ENCODE measurements around the gene ZNF511.

Gene ZNF511

DNA sequence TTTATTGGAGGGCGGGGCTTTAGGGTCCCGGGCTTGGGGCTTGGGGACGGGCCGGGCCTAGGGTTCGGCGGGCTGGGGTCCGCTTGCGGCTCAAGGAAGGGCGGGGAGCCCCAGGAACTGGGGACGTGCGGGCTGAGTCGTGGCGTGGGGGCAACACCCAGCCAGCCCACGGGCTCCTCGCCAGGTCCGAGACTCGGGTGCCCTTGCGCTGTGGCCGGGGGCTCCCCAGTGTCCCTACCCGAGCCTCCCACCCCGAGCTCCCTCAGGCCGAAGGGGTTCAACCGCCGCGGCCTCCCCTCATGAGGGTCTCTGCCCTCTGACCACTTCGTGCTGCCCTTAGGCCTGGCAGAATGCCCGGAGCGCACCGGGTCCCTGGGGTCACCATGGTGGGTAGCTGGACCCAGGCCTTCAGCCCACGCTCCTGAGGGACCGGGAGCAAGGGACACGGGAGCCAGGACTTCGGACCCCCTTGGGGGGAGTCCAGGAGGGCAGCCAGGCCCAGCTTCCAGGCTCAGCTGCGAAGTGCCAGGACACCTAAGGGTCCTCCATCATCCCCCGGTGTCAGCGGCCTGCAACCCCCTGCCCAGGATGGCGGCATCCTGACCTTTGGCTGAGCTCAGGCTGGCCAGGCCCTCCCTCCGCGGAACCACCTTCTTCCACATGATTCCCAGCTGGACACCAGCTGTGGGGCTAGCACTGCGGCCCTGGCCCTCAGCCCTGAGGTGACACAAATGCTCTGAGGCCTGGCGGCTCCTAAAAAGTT, 49.6 kb downstream of the ZNF511 start:
- TF ChIP-seq, protein P1, sequence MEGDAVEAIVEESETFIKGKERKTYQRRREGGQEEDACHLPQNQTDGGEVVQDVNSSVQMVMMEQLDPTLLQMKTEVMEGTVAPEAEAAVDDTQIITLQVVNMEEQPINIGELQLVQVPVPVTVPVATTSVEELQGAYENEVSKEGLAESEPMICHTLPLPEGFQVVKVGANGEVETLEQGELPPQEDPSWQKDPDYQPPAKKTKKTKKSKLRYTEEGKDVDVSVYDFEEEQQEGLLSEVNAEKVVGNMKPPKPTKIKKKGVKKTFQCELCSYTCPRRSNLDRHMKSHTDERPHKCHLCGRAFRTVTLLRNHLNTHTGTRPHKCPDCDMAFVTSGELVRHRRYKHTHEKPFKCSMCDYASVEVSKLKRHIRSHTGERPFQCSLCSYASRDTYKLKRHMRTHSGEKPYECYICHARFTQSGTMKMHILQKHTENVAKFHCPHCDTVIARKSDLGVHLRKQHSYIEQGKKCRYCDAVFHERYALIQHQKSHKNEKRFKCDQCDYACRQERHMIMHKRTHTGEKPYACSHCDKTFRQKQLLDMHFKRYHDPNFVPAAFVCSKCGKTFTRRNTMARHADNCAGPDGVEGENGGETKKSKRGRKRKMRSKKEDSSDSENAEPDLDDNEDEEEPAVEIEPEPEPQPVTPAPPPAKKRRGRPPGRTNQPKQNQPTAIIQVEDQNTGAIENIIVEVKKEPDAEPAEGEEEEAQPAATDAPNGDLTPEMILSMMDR (IDR thresholded peaks at IDR 0.05; ENCODE audit: low read depth, low read length): no peak
- no peak for TF ChIP-seq POLR2A (IDR thresholded peaks at IDR 0.05; ENCODE audit: extremely low read depth, insufficient read length)
- no peak for TF ChIP-seq MYC (IDR thresholded peaks at IDR 0.05; ENCODE audit: low read depth, low read length)
- TF ChIP-seq, protein P2, sequence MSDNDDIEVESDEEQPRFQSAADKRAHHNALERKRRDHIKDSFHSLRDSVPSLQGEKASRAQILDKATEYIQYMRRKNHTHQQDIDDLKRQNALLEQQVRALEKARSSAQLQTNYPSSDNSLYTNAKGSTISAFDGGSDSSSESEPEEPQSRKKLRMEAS (IDR thresholded peaks at IDR 0.05; ENCODE audit: low read depth, low read length): no peak
- no peak overlapping the region for H3K4me3 ChIP-seq (ENCODE audit: low read depth, low read length)

DNA sequence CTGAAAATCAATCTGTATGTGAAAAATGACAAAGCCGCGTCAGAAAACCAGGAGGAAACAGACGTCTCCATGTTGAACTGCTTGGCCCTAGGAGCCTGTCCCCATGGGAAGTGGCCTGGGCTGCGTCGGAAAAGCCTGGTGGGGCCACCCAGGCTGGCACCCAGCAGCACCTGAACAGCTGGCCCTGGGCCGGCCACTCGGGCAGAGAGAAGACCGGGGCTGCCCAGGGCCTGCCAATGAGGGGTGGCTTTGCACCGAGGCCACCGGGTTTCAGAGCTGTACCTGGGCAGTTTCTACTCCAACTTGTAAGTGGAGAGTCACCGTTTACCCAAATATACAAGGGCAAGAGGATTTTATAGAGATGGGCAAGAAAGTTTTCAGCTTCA, 50.2 kb downstream of the ZNF511 start:
- no peak for DNase-seq (ENCODE audit: low read depth)
- TF ChIP-seq, protein P2 (IDR thresholded peaks at IDR 0.05; ENCODE audit: low read depth, low read length): no peak
- TF ChIP-seq, protein P1 (IDR thresholded peaks at IDR 0.05; ENCODE audit: low read depth, low read length): no peak
- TF ChIP-seq POLR2A (IDR thresholded peaks at IDR 0.05; ENCODE audit: extremely low read depth, insufficient read length) (no peak), MYC (IDR thresholded peaks at IDR 0.05; ENCODE audit: low read depth, low read length) (no peak)

More for the DNA sequence above, 49.6 kb downstream of the ZNF511 start:
- DNase-seq (ENCODE audit: low read depth): no peak

DNA sequence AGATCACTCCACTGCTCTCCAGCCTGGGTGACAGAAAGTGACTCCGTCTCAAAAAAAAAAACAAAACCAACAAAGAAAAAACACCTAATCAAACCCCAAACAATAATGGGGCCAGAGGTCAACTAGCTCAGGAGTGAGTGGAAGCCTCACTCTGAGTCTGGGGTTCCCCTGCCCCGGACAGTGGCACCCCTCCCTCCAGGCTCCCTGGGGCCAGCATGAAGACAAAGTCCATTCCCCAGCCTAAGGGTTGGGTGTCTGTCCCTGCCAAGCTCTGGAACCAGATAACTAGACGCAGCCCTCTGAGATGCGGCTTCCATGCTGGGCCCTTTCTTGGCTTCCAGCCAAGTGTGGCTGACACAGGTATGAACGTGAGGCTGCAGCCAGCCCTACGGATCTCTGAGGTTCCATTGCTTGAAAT, 50.8 kb downstream of the ZNF511 start:
- TF ChIP-seq, protein P2 (IDR thresholded peaks at IDR 0.05; ENCODE audit: low read depth, low read length): no peak
- TF ChIP-seq, protein P1 (IDR thresholded peaks at IDR 0.05; ENCODE audit: low read depth, low read length): no peak
- TF ChIP-seq POLR2A (IDR thresholded peaks at IDR 0.05; ENCODE audit: extremely low read depth, insufficient read length) (no peak), MYC (IDR thresholded peaks at IDR 0.05; ENCODE audit: low read depth, low read length) (no peak)
- DNase-seq (ENCODE audit: low read depth): no peak
- H3K4me3 ChIP-seq (ENCODE audit: low read depth, low read length): no peak overlapping the region

More for the DNA sequence above, 50.2 kb downstream of the ZNF511 start:
- no peak overlapping the region for H3K4me3 ChIP-seq (ENCODE audit: low read depth, low read length)

DNA sequence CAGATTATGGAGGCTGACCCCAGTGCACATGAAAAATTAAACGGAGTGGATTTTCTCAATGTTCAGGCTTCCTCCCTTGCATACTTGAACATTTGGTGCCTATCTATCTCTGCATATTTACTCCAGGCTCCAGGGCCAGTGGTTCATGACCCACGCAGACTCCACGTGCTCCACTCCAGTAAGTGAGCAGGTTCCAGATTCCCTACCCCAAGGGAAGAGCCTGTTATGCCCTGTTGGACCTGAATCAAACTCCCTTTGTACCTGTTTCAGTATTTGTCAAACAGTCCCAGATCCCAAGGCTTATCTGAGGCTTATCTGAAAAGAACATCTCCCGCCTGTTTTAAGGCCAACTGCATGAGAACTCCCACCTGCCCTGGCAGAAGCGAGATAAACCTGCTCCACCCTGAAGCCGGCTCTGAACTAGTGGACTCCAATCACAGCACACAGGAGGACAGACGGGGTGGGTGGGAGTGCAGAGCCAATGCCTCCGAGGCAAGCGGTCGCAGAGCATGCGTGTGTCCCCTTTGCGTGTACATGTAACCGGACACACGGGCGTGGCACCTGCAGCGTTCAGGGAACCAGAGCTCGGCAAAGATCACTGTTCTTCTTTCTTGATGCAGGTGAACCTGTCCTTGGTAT, 51.4 kb downstream of the ZNF511 start:
- DNase-seq (ENCODE audit: low read depth): no peak
- no peak overlapping the region for H3K4me3 ChIP-seq (ENCODE audit: low read depth, low read length)
- TF ChIP-seq, protein P2 (IDR thresholded peaks at IDR 0.05; ENCODE audit: low read depth, low read length): no peak
- TF ChIP-seq POLR2A (IDR thresholded peaks at IDR 0.05; ENCODE audit: extremely low read depth, insufficient read length): no peak
- TF ChIP-seq MYC (IDR thresholded peaks at IDR 0.05; ENCODE audit: low read depth, low read length): no peak
- TF ChIP-seq, protein P1 (IDR thresholded peaks at IDR 0.05; ENCODE audit: low read depth, low read length): no peak

DNA sequence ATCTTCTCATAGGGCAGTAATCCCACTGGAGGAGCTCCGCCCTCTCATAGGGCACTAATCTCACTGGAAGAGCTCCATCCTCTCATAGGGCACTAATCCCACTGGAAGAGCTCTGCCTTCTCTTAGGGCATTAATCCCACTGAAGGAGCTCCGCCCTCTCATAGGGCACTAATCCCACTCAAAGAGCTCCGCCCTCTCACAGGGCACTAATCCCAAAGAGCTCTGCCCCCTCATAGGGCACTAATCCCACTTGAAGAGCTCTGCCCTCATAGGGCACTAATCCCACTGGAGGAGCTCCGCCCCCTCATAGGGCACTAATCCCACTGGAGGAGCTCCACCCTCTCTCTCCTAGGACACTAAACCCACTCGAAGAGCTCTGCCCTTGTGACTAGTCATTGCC, 52.5 kb downstream of the ZNF511 start:
- TF ChIP-seq, protein P1 (IDR thresholded peaks at IDR 0.05; ENCODE audit: low read depth, low read length): no peak
- TF ChIP-seq POLR2A (IDR thresholded peaks at IDR 0.05; ENCODE audit: extremely low read depth, insufficient read length): no peak
- no peak for TF ChIP-seq MYC (IDR thresholded peaks at IDR 0.05; ENCODE audit: low read depth, low read length)
- TF ChIP-seq, protein P2 (IDR thresholded peaks at IDR 0.05; ENCODE audit: low read depth, low read length): no peak
- no peak overlapping the region for H3K4me3 ChIP-seq (ENCODE audit: low read depth, low read length)
- no peak for DNase-seq (ENCODE audit: low read depth)

Data from NB4 (cell line).